LNCAP (cell line): ENCODE data around the gene RAB11FIP5.

Source experiments
- TF ChIP-seq, protein P1 (sequence below): fragments of 450-650 bp; IDR thresholded peaks from 2 replicates; pipeline ENCODE4 v1.5.1; 2017; ENCODE audit warnings: mild to moderate bottlenecking

The RAB11FIP5 gene

GRCh38 chr2:73072129-73072395 is 40.7 kb downstream of the RAB11FIP5 start:
- TF ChIP-seq, protein P1, sequence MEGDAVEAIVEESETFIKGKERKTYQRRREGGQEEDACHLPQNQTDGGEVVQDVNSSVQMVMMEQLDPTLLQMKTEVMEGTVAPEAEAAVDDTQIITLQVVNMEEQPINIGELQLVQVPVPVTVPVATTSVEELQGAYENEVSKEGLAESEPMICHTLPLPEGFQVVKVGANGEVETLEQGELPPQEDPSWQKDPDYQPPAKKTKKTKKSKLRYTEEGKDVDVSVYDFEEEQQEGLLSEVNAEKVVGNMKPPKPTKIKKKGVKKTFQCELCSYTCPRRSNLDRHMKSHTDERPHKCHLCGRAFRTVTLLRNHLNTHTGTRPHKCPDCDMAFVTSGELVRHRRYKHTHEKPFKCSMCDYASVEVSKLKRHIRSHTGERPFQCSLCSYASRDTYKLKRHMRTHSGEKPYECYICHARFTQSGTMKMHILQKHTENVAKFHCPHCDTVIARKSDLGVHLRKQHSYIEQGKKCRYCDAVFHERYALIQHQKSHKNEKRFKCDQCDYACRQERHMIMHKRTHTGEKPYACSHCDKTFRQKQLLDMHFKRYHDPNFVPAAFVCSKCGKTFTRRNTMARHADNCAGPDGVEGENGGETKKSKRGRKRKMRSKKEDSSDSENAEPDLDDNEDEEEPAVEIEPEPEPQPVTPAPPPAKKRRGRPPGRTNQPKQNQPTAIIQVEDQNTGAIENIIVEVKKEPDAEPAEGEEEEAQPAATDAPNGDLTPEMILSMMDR, result no peak

- TF ChIP-seq, protein P1, result no peak
These were observed 41.2 kb downstream of the RAB11FIP5 start, which contains the start of gene SFXN5 for GRCh38 chr2:73071360-73072128. SFXN5 (minus strand) TSS chr2:73071712; CDS start chr2:73071705, 7 bp downstream.

DNA sequence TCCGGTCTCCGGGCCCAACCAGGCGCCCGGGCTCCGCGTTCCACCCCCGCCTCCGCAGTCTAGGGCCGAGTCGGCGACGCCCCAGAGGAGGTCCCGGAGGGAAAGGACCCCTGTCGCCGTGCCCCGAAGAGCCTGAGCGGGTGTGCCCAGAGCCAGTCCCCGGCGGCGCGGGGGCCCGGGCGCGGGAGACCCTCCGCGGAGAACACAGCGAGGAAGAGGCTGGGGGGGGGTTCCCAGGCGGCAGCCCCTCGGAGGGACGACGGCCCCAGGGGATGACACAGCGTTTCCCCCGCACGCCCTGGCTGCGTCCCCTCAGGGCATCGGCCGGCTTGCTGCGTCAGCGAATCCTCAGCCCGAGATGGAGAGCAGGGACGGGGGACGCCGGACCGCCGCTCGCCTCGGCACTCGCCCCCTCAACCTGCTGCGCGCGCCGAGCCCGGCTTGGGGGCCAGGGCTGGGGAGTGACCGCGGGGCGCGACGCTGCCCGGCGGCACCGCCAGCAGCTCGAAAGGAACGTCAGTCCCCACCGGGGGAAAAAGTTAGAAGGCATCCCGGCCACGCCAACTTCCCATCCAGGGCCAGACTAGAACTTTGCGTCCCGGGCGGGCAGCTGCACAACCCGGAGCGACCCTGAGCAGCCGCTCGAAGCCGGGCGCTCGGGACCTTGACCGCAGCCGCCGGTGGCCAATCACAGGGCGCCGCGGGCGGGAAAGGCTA is 41.9 kb downstream of the RAB11FIP5 start:
- TF ChIP-seq, protein P1, result no peak

DNA sequence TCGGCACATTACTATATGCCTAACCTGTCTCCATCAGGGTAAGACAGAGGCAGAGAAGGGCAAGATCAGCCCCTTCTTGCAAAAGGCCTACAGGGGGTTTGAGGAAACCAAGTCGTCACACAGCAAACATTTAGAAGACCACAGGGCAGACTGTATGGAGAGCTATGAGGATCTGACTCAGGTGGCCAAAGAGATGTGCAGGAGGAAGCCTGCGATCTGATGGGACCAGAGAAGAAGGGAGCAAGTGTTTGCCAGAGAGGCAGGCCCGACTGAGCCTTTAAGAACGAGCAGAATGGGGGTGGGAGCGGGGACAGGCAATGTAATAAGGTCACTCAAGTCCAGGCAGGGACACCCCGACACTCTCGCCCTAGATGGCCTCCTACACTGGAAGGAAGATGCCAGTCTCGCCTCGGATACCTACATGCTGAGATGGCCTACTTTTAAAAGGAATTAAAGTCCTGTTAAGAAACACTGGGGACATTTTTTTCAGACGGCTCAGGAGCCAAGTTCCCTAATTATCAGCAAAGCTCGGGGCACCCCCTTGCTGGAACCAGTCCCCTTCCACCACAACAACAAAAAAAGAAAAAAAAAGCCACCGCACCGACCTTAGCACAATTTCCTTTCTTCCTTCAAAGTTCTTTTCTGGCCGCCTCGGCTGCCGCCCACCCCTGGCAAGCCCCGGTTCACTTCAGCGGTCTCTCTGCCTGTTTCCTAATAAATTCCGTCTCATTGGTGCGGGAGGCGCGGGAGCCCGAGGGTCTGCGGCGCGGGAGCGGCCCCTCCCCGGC is 42.7 kb downstream of the RAB11FIP5 start:
- TF ChIP-seq, protein P1, result no peak

GRCh38 chr2:73069041-73069854 is 43.5 kb downstream of the RAB11FIP5 start:
- TF ChIP-seq, protein P1, result no peak

DNA sequence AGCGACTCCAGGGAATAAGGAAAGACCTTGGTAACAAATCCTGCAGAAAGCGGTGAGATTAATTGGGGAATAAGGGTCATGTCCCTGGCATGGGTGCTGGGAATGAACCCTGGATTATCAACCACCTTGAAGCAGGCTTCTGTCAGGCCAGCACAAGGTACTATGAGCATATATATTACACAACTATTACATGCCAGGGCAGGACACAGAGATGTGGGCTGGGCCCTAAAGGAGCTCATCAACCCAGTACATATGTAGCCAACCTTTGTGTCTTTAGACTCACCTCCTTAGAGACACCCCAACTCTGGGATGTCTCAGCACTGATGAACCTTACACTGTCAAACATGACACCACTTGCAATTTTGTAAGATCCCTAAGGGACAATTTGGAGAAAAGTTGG is 44.6 kb downstream of the RAB11FIP5 start:
- TF ChIP-seq, protein P1, result no peak

DNA sequence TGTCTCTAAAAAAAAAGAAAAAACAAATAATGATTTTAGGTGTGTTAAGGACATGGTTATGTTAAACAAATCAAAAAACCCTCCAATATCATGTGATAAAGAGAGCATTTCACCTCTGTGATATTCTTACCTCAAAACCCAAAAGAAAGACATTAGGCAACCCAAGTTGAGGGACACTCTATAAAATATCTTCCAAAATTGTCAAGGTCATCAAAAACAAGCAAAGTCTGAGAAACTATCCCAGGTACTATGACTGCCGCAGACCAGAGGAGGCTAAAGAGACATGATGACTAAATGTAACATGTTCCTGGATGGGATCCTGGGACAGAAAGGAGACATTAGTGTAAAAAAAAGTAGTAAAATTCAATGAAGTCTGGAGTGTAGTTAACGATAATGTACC is 45.7 kb downstream of the RAB11FIP5 start:
- TF ChIP-seq, protein P1, result no peak
